ENCODE results near the gene SPNS2. TPM values are rescaled to one million over a fixed set of nuclear protein-coding genes. Genes with fewer than 3 reads are reported as not detected.

The SPNS2 gene
- total RNA-seq, 5 donors from 2014 or later (not counting 1 experiment from before 2014, with no cell fraction given), result 0.30 to 0.75 (median 0.53) TPM

DNA sequence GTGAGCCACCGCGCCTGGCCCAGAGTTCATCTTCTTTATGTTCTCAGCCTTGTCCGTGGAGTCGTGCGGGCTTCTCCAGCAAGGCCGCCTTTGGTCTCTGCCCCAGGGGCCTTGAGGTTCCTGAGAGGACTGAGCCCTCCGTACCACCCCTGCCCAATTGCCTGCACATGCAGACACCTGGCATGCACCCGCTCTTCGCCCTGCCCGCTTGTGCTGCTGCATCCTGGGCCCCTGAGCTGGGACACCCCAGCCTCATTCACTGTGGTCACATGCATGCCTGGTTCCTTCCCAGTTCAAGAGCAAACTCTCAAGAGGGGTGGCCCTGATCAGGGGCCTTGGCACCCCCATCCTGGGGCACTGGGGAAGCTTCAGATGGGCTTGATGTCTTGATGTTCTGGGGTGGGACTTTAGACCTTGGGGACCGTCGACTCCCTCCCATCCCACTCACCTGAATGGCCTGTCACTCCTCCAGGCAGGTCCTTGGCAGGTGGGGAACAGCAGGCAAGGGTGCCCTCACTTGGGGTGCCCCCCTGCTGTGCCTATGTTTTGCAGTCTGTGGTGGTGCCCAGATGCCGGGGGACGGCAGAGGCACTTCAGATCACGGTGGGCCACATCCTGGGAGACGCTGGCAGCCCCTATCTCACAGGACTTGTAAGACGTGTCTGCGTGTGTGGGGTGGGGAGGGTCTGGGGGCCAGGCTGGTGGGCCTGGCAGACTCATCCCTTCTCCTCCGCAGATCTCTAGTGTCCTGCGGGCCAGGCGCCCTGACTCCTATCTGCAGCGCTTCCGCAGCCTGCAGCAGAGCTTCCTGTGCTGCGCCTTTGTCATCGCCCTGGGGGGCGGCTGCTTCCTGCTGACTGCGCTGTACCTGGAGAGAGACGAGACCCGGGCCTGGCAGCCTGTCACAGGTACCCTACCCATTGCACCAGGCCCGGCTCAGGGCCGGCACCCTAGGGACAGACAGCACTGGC is 12.7 kb upstream of the SPNS2 start:
- peak overlapping the region; percentile 87 to 93 (median 88) for H3K4me3 Mint-ChIP-seq
- POLR2A ChIA-PET, result no interaction called here
- peak; percentile 97 to 99 (median 98) for ATAC-seq (replicated peaks in 1 of 4)
- peaks cover 49 to 64% (median 54%) of the 10 kb centered on the region in 3 donors for H3K4me1 Mint-ChIP-seq
- H3K4me1 ChIP-seq (ENCODE audit: control insufficient read depth in 1 of 2, extremely low read depth in 1 of 2, insufficient read depth in 2 of 2, low read length in 2 of 2), result peaks cover 6 to 61% of the 10 kb centered on the region in 2 experiments
- no peaks in the 10 kb centered on the region for H3K27me3 Mint-ChIP-seq
- H3K9me3 ChIP-seq, result no peaks in the 10 kb centered on the region
- CTCF ChIA-PET, result interaction anchor here in 1 of 2 donors (0.6 kb wide), 1 partner anchor 41 kb away, joined by 3 read pairs; no protein-coding TSS in a partner anchor
- H3K36me3 ChIP-seq (ENCODE audit: control insufficient read depth in 2 of 2, extremely low read depth in 1 of 2, insufficient read depth in 1 of 2, low read length in 1 of 2), result peaks cover 0 to 8% of the 10 kb centered on the region in 2 donors
- H3K27me3 ChIP-seq (replicated peaks in 1 of 2; ENCODE audit: control insufficient read depth in 2 of 2, extremely low read depth in 1 of 2, insufficient read depth in 2 of 2, low read length in 1 of 2), result peaks cover 0 to 4% of the 10 kb centered on the region in 2 experiments
- peak overlapping the region; percentile 60 to 78 for H3K4me3 ChIP-seq (ENCODE audit: control insufficient read depth in 1 of 2, extremely low read depth in 1 of 2, low read length in 1 of 2)
- H3K36me3 Mint-ChIP-seq, result no peaks in the 10 kb centered on the region
- no peaks in the 10 kb centered on the region for H3K9me3 Mint-ChIP-seq
- DNase-seq, result peak; percentile 22 to 76 (median 49)
- peak overlapping the region; percentile 90 to 98 for H3K27ac Mint-ChIP-seq
- peak overlapping the region; percentile 77 for H3K27ac ChIP-seq (ENCODE audit: low read length)
- WGBS (ENCODE audit: insufficient coverage), result 46% methylated on average over 17 of the region's 31 CpGs

DNA sequence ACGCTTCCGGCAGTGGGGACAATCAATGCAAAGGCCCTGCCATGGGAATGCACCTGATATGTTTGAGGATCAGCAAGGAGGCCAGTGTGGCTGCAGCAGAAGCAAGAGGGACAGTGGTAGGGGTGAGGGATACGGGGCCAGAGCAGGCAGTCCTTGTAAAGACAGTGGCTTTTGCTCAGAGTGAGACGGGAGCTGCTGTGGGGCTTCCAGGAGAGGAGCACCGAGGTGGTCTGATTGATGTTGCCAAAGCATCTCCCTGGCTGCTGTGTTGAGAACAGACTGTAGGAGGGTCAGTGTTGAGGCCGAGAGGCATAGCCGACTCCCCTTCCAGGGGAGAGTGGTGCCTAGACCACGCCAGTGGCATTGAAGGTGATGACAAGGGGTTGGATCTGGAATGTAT is 11.4 kb upstream of the SPNS2 start:
- H3K4me3 Mint-ChIP-seq, result peak overlapping the region; percentile 28 to 93 (median 34)
- Histone ChIP-seq H3K9me3 (no peaks in the 10 kb centered on the region), H3K4me1 (ENCODE audit: control insufficient read depth in 1 of 2, extremely low read depth in 1 of 2, insufficient read depth in 2 of 2, low read length in 2 of 2) (peaks cover 0 to 47% of the 10 kb centered on the region in 2 experiments), H3K27ac (ENCODE audit: low read length) (no peak overlapping the region), H3K36me3 (ENCODE audit: control insufficient read depth in 2 of 2, extremely low read depth in 1 of 2, insufficient read depth in 1 of 2, low read length in 1 of 2) (peaks cover 0 to 8% of the 10 kb centered on the region in 2 donors), H3K27me3 (replicated peaks in 1 of 2; ENCODE audit: control insufficient read depth in 2 of 2, extremely low read depth in 1 of 2, insufficient read depth in 2 of 2, low read length in 1 of 2) (peaks cover 0 to 4% of the 10 kb centered on the region in 2 experiments), H3K4me3 (ENCODE audit: control insufficient read depth in 1 of 2, extremely low read depth in 1 of 2, low read length in 1 of 2) (no peak overlapping the region)
- 90% methylated on average over 8 of the region's 8 CpGs for WGBS (ENCODE audit: insufficient coverage)
- peaks cover 39 to 51% (median 41%) of the 10 kb centered on the region in 3 donors for H3K4me1 Mint-ChIP-seq
- ATAC-seq (replicated peaks in 1 of 4) (no peak), DNase-seq (no peak)
- no peaks in the 10 kb centered on the region for H3K36me3 Mint-ChIP-seq
- ChIA-PET CTCF (no interaction called here), POLR2A (no interaction called here)
- H3K9me3 Mint-ChIP-seq, result no peaks in the 10 kb centered on the region
- H3K27ac Mint-ChIP-seq, result peak overlapping the region in 1 of 2 donors; percentile 75
- H3K27me3 Mint-ChIP-seq, result no peaks in the 10 kb centered on the region

DNA sequence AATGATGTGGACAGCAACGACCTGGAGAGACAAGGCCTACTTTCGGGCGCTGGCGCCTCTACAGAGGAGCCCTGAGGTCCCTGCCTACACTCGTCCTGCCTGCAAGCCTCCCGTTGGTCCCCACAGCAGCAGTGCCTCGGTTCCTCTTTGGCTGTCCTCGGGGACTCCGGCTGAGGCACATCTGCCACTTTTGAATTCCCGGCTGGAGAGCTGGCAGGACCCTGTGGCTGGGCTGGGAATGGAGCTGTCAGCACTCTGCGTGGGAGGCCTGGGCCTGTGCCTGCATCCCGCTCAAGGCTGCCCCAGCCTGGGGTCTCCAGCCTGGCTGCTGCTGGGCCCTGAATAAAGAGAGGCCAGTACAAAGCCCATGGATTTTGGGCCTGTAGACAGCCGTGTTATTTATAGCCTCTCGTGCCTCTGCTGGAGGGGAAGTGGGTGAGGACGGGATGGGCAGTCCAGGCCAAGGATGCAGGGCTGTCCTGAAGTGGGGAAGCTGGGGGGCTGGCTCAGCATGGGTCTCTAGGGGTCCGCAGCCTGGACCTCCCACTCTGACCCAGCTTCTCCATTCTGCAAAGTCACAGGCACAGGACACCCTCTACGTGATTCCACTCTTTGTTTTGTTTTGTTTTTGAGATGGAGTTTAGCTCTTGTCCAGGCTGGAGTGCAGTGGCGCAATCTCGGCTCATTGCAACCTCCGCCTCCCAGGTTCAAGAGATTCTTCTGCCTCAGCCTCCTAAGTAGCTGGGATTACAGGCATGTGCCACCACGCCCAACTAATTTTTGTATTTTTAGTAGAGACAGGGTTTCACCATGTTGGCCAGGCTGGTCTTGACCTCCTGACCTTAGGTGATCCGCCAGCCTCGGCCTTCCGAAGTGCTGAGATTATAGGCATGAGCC is 10.6 kb upstream of the SPNS2 start:
- H3K4me3 Mint-ChIP-seq, result peak overlapping the region in 1 of 3 donors; percentile 31
- WGBS (ENCODE audit: insufficient coverage), result 92% methylated on average over 14 of the region's 24 CpGs
- Histone ChIP-seq H3K36me3 (ENCODE audit: control insufficient read depth in 2 of 2, extremely low read depth in 1 of 2, insufficient read depth in 1 of 2, low read length in 1 of 2) (peaks cover 0 to 8% of the 10 kb centered on the region in 2 donors), H3K27me3 (replicated peaks in 1 of 2; ENCODE audit: control insufficient read depth in 2 of 2, extremely low read depth in 1 of 2, insufficient read depth in 2 of 2, low read length in 1 of 2) (peaks cover 0 to 4% of the 10 kb centered on the region in 2 experiments), H3K9me3 (no peaks in the 10 kb centered on the region), H3K4me1 (ENCODE audit: control insufficient read depth in 1 of 2, extremely low read depth in 1 of 2, insufficient read depth in 2 of 2, low read length in 2 of 2) (peaks cover 0 to 40% of the 10 kb centered on the region in 2 experiments), H3K4me3 (ENCODE audit: control insufficient read depth in 1 of 2, extremely low read depth in 1 of 2, low read length in 1 of 2) (no peak overlapping the region), H3K27ac (ENCODE audit: low read length) (no peak overlapping the region)
- CTCF ChIA-PET, result no interaction called here
- no peaks in the 10 kb centered on the region for H3K9me3 Mint-ChIP-seq
- DNase-seq, result no peak
- POLR2A ChIA-PET, result no interaction called here
- ATAC-seq (replicated peaks in 1 of 4), result no peak
- no peaks in the 10 kb centered on the region for H3K36me3 Mint-ChIP-seq
- no peak overlapping the region for H3K27ac Mint-ChIP-seq
- H3K27me3 Mint-ChIP-seq, result no peaks in the 10 kb centered on the region
- peaks cover 38 to 53% (median 40%) of the 10 kb centered on the region in 3 donors for H3K4me1 Mint-ChIP-seq

DNA sequence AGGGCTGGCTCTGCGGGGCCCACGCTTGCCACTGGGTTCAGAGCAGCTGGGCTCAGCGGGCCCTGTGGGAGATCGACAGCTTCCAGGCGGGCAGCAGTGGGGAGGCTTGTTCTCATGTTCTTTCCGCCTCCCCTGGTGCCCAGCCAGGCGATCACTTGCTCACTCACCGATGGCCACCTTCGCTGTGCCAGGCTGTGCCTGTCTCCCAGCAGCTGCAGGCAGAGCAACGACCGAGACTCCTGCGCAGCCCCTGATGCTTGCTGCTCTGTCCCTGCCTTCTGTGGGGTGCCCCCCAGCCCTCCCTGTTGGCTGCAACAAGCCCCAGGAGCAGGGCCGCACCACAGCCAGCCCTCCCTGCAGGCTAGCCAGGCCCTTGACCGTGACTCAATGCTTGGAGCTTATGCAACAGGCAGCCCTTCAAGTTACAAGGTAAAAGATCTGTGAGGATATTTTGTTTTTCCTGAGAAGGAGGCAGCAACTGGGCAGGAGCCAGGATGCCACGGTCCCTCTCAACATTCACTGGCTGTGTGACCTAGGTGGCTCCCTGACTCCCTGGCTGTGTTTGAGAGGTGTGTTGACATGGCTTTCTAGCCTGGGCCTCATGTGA is 9.6 kb upstream of the SPNS2 start:
- peaks cover 0 to 8% of the 10 kb centered on the region in 2 donors for H3K36me3 ChIP-seq (ENCODE audit: control insufficient read depth in 2 of 2, extremely low read depth in 1 of 2, insufficient read depth in 1 of 2, low read length in 1 of 2)
- no peaks in the 10 kb centered on the region for H3K9me3 ChIP-seq
- WGBS (ENCODE audit: insufficient coverage), result 98% methylated on average over 15 of the region's 15 CpGs
- no peaks in the 10 kb centered on the region for H3K9me3 Mint-ChIP-seq
- H3K27ac ChIP-seq (ENCODE audit: low read length), result no peak overlapping the region
- ChIA-PET POLR2A (no interaction called here), CTCF (no interaction called here)
- H3K36me3 Mint-ChIP-seq, result no peaks in the 10 kb centered on the region
- H3K4me1 Mint-ChIP-seq, result peaks cover 30 to 48% (median 38%) of the 10 kb centered on the region in 3 donors
- peaks cover 0 to 4% of the 10 kb centered on the region in 2 experiments for H3K27me3 ChIP-seq (replicated peaks in 1 of 2; ENCODE audit: control insufficient read depth in 2 of 2, extremely low read depth in 1 of 2, insufficient read depth in 2 of 2, low read length in 1 of 2)
- no peak overlapping the region for H3K4me3 Mint-ChIP-seq
- no peak overlapping the region for H3K4me3 ChIP-seq (ENCODE audit: control insufficient read depth in 1 of 2, extremely low read depth in 1 of 2, low read length in 1 of 2)
- H3K27ac Mint-ChIP-seq, result no peak overlapping the region
- no peak for ATAC-seq (replicated peaks in 1 of 4)
- H3K27me3 Mint-ChIP-seq, result no peaks in the 10 kb centered on the region
- DNase-seq, result no peak
- H3K4me1 ChIP-seq (ENCODE audit: control insufficient read depth in 1 of 2, extremely low read depth in 1 of 2, insufficient read depth in 2 of 2, low read length in 2 of 2), result peaks cover 0 to 29% of the 10 kb centered on the region in 2 experiments

DNA sequence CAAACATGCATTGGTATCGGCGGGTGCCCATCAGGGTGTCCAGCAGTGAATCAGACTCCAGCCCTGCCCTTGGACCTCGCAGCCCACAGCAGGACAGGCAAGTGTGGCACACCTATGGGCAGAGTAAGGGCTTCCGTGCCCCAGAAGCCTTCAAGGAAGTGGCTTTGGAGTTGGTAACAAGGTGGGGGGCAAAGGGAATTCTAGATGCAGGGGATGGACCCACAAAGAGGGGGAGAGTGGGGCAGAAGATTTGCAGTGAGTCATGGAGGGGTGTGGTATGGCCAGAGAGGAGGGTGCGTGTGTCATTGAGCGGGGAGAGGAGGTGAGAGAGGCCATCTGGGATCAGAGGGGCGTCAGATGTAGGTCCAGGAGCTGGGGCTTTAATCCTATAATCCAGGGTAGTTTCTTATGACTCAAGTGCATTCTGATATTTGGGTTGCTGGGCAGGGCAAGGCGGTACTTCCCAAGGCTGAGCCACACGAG is 8.5 kb upstream of the SPNS2 start:
- Histone ChIP-seq H3K4me3 (ENCODE audit: control insufficient read depth in 1 of 2, extremely low read depth in 1 of 2, low read length in 1 of 2) (no peak overlapping the region), H3K4me1 (ENCODE audit: control insufficient read depth in 1 of 2, extremely low read depth in 1 of 2, insufficient read depth in 2 of 2, low read length in 2 of 2) (peaks cover 0 to 22% of the 10 kb centered on the region in 2 experiments), H3K9me3 (no peaks in the 10 kb centered on the region), H3K27ac (ENCODE audit: low read length) (no peak overlapping the region), H3K27me3 (replicated peaks in 1 of 2; ENCODE audit: control insufficient read depth in 2 of 2, extremely low read depth in 1 of 2, insufficient read depth in 2 of 2, low read length in 1 of 2) (peaks cover 0 to 4% of the 10 kb centered on the region in 2 experiments), H3K36me3 (ENCODE audit: control insufficient read depth in 2 of 2, extremely low read depth in 1 of 2, insufficient read depth in 1 of 2, low read length in 1 of 2) (no peaks in the 10 kb centered on the region)
- ChIA-PET POLR2A (no interaction called here), CTCF (no interaction called here)
- no peak overlapping the region for H3K4me3 Mint-ChIP-seq
- WGBS (ENCODE audit: insufficient coverage), result 91% methylated on average over 8 of the region's 9 CpGs
- no peak overlapping the region for H3K27ac Mint-ChIP-seq
- DNase-seq (no peak), ATAC-seq (replicated peaks in 1 of 4) (no peak)
- no peaks in the 10 kb centered on the region for H3K9me3 Mint-ChIP-seq
- no peaks in the 10 kb centered on the region for H3K36me3 Mint-ChIP-seq
- no peaks in the 10 kb centered on the region for H3K27me3 Mint-ChIP-seq
- peaks cover 25 to 40% (median 32%) of the 10 kb centered on the region in 3 donors for H3K4me1 Mint-ChIP-seq
